Measurements from ENCODE around the gene C1orf185.
"Not testable (repeated sequence)": the region's sequence is repeated elsewhere in the genome, so short reads cannot be mapped to it uniquely, and the experiment has no call there.

The C1orf185 gene

GRCh38 chr1:51101976-51102375, at the start of gene C1orf185:
TSS of gene C1orf185 (plus strand) at chr1:51102228. CDS start at chr1:51102234, 6 bp downstream.
- no peak within 1 kb of the TSS for H3K27ac ChIP-seq
- DNase-seq (ENCODE audit: low read depth, low spot score) = no peak

- no peak overlapping the region for H3K27ac ChIP-seq
- DNase-seq (ENCODE audit: low read depth, low spot score) = no peak
These were observed 43.2 kb upstream of the C1orf185 start for GRCh38 chr1:51058858-51059257.

- no peak for DNase-seq (ENCODE audit: low read depth, low spot score)
- H3K27ac ChIP-seq = no peak overlapping the region
These were observed 40.7 kb upstream of the C1orf185 start for GRCh38 chr1:51061231-51061918.

GRCh38 chr1:51063121-51063520, 38.9 kb upstream of the C1orf185 start:
- H3K27ac ChIP-seq = no peak overlapping the region
- DNase-seq (ENCODE audit: low read depth, low spot score) = peak; percentile 24

GRCh38 chr1:51070011-51070410, 32.0 kb upstream of the C1orf185 start:
- H3K27ac ChIP-seq = peak overlapping the region; percentile 9
- DNase-seq (ENCODE audit: low read depth, low spot score) = no peak

GRCh38 chr1:51070640-51071039, 31.4 kb upstream of the C1orf185 start:
- H3K27ac ChIP-seq = peak overlapping the region; percentile 21

GRCh38 chr1:51071291-51072042, 30.6 kb upstream of the C1orf185 start:
- DNase-seq (ENCODE audit: low read depth, low spot score) = no peak
- peak overlapping the region; percentile 21 for H3K27ac ChIP-seq

More at GRCh38 chr1:51070640-51071039, 31.4 kb upstream of the C1orf185 start:
- no peak for DNase-seq (ENCODE audit: low read depth, low spot score)

- DNase-seq (ENCODE audit: low read depth, low spot score) = no peak
- no peak overlapping the region for H3K27ac ChIP-seq
These were observed 30.0 kb upstream of the C1orf185 start for GRCh38 chr1:51072043-51072439.

GRCh38 chr1:51072651-51073050, 29.4 kb upstream of the C1orf185 start:
- DNase-seq (ENCODE audit: low read depth, low spot score) = no peak
- H3K27ac ChIP-seq = no peak overlapping the region

- no peak overlapping the region for H3K27ac ChIP-seq
- DNase-seq (ENCODE audit: low read depth, low spot score) = no peak
These were observed 28.6 kb upstream of the C1orf185 start for GRCh38 chr1:51073456-51073855.

GRCh38 chr1:51086496-51087271, 15.3 kb upstream of the C1orf185 start:
- no peak for DNase-seq (ENCODE audit: low read depth, low spot score)
- H3K27ac ChIP-seq = no peak overlapping the region

- no peak for DNase-seq (ENCODE audit: low read depth, low spot score)
- H3K27ac ChIP-seq = no peak overlapping the region
These were observed 13.6 kb upstream of the C1orf185 start for GRCh38 chr1:51088474-51088873.

GRCh38 chr1:51093581-51093980, 8.4 kb upstream of the C1orf185 start:
- peak; percentile 45 for DNase-seq (ENCODE audit: low read depth, low spot score)
- peak overlapping the region; percentile 1 for H3K27ac ChIP-seq

GRCh38 chr1:51097171-51097570, 4.9 kb upstream of the C1orf185 start:
- DNase-seq (ENCODE audit: low read depth, low spot score) = no peak
- H3K27ac ChIP-seq = no peak overlapping the region

- DNase-seq (ENCODE audit: low read depth, low spot score) = no peak
These were observed 1.7 kb upstream of the C1orf185 start for GRCh38 chr1:51100264-51100880.

GRCh38 chr1:51114137-51114536, 12.1 kb downstream of the C1orf185 start:
- H3K27ac ChIP-seq = no peak overlapping the region
- DNase-seq (ENCODE audit: low read depth, low spot score) = no peak

More at GRCh38 chr1:51100264-51100880, 1.7 kb upstream of the C1orf185 start:
- H3K27ac ChIP-seq = no peak overlapping the region

GRCh38 chr1:51115714-51116404, 13.8 kb downstream of the C1orf185 start:
- DNase-seq (ENCODE audit: low read depth, low spot score) = no peak
- no peak overlapping the region for H3K27ac ChIP-seq

GRCh38 chr1:51119331-51119730, 17.3 kb downstream of the C1orf185 start:
- H3K27ac ChIP-seq = no peak overlapping the region
- no peak for DNase-seq (ENCODE audit: low read depth, low spot score)

- no peak for DNase-seq (ENCODE audit: low read depth, low spot score)
- H3K27ac ChIP-seq = no peak overlapping the region
These were observed 18.6 kb downstream of the C1orf185 start for GRCh38 chr1:51120629-51121028.

GRCh38 chr1:51127152-51127551, 25.1 kb downstream of the C1orf185 start:
- DNase-seq (ENCODE audit: low read depth, low spot score); H3K27ac ChIP-seq: not testable (repeated sequence)
